Left lung (tissue), 10 donors: ENCODE data around the gene LITAF. TPM values are rescaled to one million over a fixed set of nuclear protein-coding genes. Genes with fewer than 3 reads are reported as not detected.

ENCODE experiments used
- ATAC-seq: fragments of 200-7000 bp; cut with Tn5 transposase; one replicate; pipeline ENCODE4 v1.9.1; 2020; ENCODE audit warnings: moderate library complexity
- DNase-seq, 4 donors: peaks; one replicate each; pipeline ENCODE4 v3.0.0-alpha.2; 2013 to 2020
- H3K27ac ChIP-seq, 2 donors: fragments of 200-600 bp; sonication (generic) in 1 of 2; one replicate each; pipeline versions ENCODE4 v1.5.0 to v1.8.0; 2020 to 2021
- H3K27me3 ChIP-seq, 2 donors: fragments of 200-600 bp; sonication (generic) in 1 of 2; one replicate each; pipeline versions ENCODE4 v1.5.0 to v1.8.0; 2020 to 2021
- H3K36me3 ChIP-seq, 2 donors: fragments of 200-600 bp; sonication (generic) in 1 of 2; one replicate each; pipeline versions ENCODE4 v1.5.0 to v1.8.0; 2020 to 2021
- H3K4me1 ChIP-seq, 2 donors: fragments of 200-600 bp; one replicate each; pipeline ENCODE4 v1.8.0; 2021
- H3K4me3 ChIP-seq, 2 donors: fragments of 200-600 bp; sonication (generic) in 1 of 2; one replicate each; pipeline versions ENCODE4 v1.5.0 to v1.8.0; 2020 to 2021; ENCODE audit warnings: mild to moderate bottlenecking in 1 of 2
- H3K9me3 ChIP-seq, 2 donors: fragments of 200-600 bp; sonication (generic) in 1 of 2; one replicate each; pipeline versions ENCODE4 v1.5.0 to v1.8.0; 2020 to 2021
- intact Hi-C, 2 donors: fragments of 100-400 bp; cut with DNase I; formaldehyde crosslinking; loops; one replicate each; pipeline versions ENCODE4 v1.11.2 to v1.14.2; 2022
- polyA plus RNA-seq, 6 donors: library from polyadenylated mRNA; unstranded; fragments of 120-200 nt; gene quantifications; one replicate each; pipeline ENCODE4 v1.2.1, GENCODE V29; 2013; ENCODE audit not compliant: insufficient read length in 6 of 6
- total RNA-seq, 2 donors: library from RNA; stranded (reverse); fragmentation: NEBNext Ultra II Directional; extraction: Animal tissue kit (Norgen Biotek cat#: 25700); gene quantifications; one replicate each; pipeline ENCODE4 v1.2.1, GENCODE V29; 2021
- TF ChIP-seq, protein P1 (sequence below), 2 donors: fragments of 200-600 bp; sonication (generic) in 1 of 2; IDR thresholded peaks; one replicate each; pipeline versions ENCODE4 v1.5.0 to v1.8.0; 2021; ENCODE audit warnings: antibody characterized with exemption in 2 of 2
- donor health status: DM: no; HTN: yes; CAD: no.
- donor health status: DM: no; HTN: no; CAD: no.

Gene LITAF
- total and polyA plus RNA-seq, 8 donors: 117 to 277 (median 125) TPM

DNA sequence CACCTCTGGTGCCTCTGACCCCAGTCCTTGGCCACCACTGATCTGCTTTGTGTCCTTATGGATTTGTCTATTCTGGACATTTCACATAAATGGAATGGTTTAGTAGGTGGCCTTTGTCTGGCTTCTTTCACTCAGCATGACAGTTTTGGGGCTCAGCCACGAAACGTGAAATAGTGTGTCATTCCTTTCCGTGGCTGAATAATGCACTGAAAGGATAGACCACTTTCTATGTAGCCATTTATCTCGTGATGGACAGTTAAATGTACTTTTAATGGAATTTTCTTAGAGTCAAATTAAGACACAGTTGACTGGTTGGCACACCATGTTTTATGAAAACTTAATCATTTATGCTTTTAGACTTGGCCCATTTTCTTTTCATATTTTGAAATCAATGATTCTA is 57.4 kb downstream of the LITAF start:
- intact Hi-C loops: loop anchor here in 1 of 2 donors (10.0 kb wide), 1 partner anchor 124 kb away; no protein-coding TSS in a partner anchor
- Histone ChIP-seq H3K9me3 (no peaks in the 10 kb centered on the region), H3K4me1 (no peaks in the 10 kb centered on the region), H3K27me3 (peaks cover 0 to 17% of the 10 kb centered on the region in 2 donors), H3K36me3 (no peaks in the 10 kb centered on the region), H3K27ac (no peak overlapping the region), H3K4me3 (no peak overlapping the region)
- TF ChIP-seq, protein P1, sequence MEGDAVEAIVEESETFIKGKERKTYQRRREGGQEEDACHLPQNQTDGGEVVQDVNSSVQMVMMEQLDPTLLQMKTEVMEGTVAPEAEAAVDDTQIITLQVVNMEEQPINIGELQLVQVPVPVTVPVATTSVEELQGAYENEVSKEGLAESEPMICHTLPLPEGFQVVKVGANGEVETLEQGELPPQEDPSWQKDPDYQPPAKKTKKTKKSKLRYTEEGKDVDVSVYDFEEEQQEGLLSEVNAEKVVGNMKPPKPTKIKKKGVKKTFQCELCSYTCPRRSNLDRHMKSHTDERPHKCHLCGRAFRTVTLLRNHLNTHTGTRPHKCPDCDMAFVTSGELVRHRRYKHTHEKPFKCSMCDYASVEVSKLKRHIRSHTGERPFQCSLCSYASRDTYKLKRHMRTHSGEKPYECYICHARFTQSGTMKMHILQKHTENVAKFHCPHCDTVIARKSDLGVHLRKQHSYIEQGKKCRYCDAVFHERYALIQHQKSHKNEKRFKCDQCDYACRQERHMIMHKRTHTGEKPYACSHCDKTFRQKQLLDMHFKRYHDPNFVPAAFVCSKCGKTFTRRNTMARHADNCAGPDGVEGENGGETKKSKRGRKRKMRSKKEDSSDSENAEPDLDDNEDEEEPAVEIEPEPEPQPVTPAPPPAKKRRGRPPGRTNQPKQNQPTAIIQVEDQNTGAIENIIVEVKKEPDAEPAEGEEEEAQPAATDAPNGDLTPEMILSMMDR (IDR thresholded peaks at IDR 0.05): no peak
- DNase-seq (no peak), ATAC-seq (no peak)

DNA sequence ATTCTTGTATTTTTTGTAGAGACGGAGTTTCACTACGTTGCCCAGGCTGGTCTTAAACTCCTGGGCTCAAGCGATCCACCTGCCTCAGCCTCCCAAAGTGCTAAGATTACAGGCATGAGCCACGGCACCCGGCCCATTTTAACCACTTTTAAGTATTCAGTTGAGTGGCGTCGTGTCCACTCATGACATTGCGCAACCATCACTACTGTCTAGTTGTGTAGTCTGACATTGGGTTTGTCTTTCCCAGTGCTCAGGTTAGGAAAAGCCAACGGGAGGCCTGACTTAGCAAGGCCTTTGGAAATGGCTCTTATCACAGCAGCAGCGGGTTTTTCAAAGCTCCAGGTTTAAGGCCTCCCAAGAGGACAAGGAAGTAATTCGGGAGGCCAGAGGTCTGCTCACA is 58.7 kb downstream of the LITAF start:
- TF ChIP-seq, protein P1 (IDR thresholded peaks at IDR 0.05): no peak
- Histone ChIP-seq H3K36me3 (no peaks in the 10 kb centered on the region), H3K4me1 (no peaks in the 10 kb centered on the region), H3K9me3 (no peaks in the 10 kb centered on the region), H3K27me3 (peaks cover 0 to 17% of the 10 kb centered on the region in 2 donors), H3K4me3 (no peak overlapping the region), H3K27ac (no peak overlapping the region)
- DNase-seq: no peak
- intact Hi-C loops: loop anchor here in 1 of 2 donors (10.0 kb wide), 1 partner anchor 123 kb away; no protein-coding TSS in a partner anchor
- peak; percentile 73 for ATAC-seq

DNA sequence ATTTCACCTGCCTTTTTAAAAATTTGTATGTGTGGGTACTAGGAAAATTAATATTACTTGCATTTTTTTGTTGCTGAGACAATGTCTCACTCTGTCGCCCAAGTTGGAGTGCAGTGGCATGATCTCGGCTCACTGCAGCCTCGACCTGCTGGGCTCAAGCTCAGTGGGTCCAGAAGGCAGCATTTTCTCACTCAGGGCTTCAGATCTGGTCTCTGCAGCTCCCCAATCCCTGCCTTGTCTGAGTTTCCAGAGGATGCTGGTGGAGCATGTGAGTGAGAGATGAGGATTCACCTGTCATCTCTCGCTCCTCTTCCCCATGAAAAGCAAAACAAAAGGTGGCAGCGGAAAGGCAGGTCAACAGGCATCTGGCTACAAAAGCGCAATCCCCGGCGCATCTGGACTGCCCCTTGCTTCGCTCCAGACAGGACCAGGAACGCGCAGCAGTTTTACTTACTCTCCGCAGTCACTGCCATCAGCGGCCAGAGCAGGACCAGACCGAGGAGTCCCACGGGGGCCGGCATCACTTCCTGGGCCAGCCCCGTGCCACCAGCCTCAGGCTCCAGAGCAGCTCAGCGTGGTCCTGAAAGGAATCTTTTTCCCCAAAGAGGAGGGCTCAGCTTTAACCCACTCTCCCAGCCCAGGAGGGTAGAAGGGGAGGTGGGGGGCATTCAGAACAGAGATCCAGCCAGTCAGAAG is 59.9 kb downstream of the LITAF start:
- no peaks in the 10 kb centered on the region for H3K4me1 ChIP-seq
- peaks cover 0 to 17% of the 10 kb centered on the region in 2 donors for H3K27me3 ChIP-seq
- H3K4me3 ChIP-seq: no peak overlapping the region
- ATAC-seq (no peak), DNase-seq (no peak)
- H3K27ac ChIP-seq: no peak overlapping the region
- intact Hi-C loops: loop anchor here in 1 of 2 donors (10.0 kb wide), 1 partner anchor 122 kb away; no protein-coding TSS in a partner anchor
- no peaks in the 10 kb centered on the region for H3K36me3 ChIP-seq
- H3K9me3 ChIP-seq: no peaks in the 10 kb centered on the region
- TF ChIP-seq, protein P1 (IDR thresholded peaks at IDR 0.05): no peak

DNA sequence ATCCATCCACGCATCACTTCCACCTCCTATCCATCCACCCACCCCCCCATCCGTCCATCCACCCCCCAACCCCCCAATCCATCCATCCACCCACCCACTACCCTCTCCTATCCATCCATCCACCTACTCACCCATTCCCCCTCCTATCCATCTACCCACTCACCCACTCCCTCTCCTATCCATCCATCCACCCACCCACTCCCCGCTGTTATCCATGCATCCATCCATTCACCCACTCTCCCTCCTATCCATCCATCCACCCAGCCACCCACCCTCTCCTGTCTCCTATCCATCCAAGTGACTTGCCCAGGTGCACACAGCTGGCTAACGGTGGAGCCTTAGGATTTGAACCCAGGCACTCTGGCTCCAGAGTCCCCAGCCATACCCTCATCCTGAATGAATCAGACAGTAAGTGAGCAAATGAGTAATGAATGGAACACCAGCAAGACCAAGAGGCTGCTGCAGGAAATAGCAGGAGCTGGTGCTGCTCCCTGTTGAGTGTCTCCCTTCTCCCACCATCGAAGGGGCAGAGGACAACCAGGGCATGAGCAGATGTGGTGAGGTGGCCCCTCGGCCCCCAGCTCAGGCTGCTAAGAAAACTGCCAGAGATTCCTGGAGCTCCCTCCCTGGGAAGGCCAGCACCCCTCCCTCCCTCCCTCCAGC is 62.5 kb downstream of the LITAF start:
- H3K27ac ChIP-seq: no peak overlapping the region
- intact Hi-C loops: loop anchor here in 1 of 2 donors (10.0 kb wide), 1 partner anchor 119 kb away; no protein-coding TSS in a partner anchor
- TF ChIP-seq, protein P1 (IDR thresholded peaks at IDR 0.05): no peak
- peaks cover 0 to 7% of the 10 kb centered on the region in 2 donors for H3K9me3 ChIP-seq
- ATAC-seq: no peak
- no peaks in the 10 kb centered on the region for H3K36me3 ChIP-seq
- peaks cover 0 to 17% of the 10 kb centered on the region in 2 donors for H3K27me3 ChIP-seq
- no peaks in the 10 kb centered on the region for H3K4me1 ChIP-seq
- no peak for DNase-seq
- no peak overlapping the region for H3K4me3 ChIP-seq

DNA sequence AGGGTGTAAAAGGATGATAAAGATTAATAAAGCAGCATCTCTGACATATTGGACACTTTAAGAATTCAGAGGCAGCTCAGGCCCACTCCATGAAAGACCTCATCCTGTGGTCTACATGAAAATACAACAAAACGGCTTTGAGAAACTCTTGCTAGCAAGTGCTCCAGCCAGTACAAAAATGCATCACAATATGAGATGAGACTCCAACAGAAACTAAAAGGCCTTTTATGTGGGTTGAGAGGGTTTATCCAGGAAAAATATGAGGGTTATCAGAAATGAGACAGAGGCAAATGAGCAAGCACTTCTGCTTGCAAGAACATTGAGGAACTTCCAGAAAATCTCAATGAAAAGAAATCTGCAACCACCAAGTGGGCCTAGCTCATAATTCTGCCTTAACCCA is 65.7 kb downstream of the LITAF start:
- H3K4me1 ChIP-seq: no peaks in the 10 kb centered on the region
- DNase-seq: no peak
- ATAC-seq: no peak

More for the DNA sequence above, 65.7 kb downstream of the LITAF start:
- TF ChIP-seq, protein P1 (IDR thresholded peaks at IDR 0.05): no peak
- Histone ChIP-seq H3K27ac (no peak overlapping the region), H3K4me3 (no peak overlapping the region), H3K9me3 (peaks cover 0 to 7% of the 10 kb centered on the region in 2 donors), H3K27me3 (no peaks in the 10 kb centered on the region), H3K36me3 (no peaks in the 10 kb centered on the region)
- intact Hi-C loops: loop anchor here in 1 of 2 donors (10.0 kb wide), 1 partner anchor 116 kb away; no protein-coding TSS in a partner anchor
